NCI-H345 treated with DMSO at 0.1 percent for 48 hours (cell line): ENCODE data around the gene UGDH.
"Not testable (repeated sequence)": the region's sequence is repeated elsewhere in the genome, so short reads cannot be mapped to it uniquely, and the experiment has no call there.

Source experiments
- DNase-seq: peaks from one replicate; lab custom pipeline; 2025; ENCODE audit not compliant: unreplicated experiment; lab: John Stamatoyannopoulos, UW

UGDH gene

GRCh38 chr4:39495446-39496213 is 31.6 kb downstream of the UGDH start:
- DNase-seq: no peak

DNA sequence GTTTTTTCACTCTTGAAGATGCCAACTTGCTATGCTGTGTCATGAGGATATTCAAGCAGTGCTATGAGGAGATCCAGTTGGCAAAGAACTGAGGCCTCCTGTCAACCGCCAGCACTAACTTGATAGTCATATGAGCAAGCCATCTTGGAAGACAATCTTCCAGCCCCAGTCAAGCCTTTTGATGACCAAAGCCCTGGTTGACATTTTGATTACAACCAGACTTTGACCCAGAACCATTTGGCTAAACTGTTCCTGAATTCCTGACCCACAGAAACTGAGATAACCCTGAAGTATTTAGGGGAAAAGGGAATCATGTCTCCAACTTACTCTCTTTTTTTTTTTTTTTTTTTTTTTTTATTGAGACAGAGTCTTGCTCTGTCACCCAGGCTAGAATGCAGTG is 32.9 kb downstream of the UGDH start:
- no peak for DNase-seq

DNA sequence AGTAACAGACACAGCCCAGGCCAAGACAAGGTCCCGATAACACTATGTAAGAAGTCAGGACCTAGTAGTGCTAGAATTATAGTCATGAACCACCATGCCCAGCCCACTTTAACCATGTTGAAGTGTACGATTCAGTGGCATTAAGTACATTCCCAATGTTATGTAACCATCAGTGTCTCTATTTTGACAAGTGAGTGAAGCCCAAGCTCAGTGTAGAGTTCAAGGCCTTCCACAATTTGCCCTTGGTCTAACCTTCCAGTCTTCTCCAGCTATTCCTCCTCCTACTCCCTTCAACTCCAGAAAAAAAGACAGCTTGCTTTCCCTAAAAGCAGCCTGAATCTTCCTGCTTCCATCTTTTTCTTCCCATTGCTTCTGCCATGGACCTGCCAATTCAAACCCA is 36.9 kb downstream of the UGDH start:
- DNase-seq: no peak

DNA sequence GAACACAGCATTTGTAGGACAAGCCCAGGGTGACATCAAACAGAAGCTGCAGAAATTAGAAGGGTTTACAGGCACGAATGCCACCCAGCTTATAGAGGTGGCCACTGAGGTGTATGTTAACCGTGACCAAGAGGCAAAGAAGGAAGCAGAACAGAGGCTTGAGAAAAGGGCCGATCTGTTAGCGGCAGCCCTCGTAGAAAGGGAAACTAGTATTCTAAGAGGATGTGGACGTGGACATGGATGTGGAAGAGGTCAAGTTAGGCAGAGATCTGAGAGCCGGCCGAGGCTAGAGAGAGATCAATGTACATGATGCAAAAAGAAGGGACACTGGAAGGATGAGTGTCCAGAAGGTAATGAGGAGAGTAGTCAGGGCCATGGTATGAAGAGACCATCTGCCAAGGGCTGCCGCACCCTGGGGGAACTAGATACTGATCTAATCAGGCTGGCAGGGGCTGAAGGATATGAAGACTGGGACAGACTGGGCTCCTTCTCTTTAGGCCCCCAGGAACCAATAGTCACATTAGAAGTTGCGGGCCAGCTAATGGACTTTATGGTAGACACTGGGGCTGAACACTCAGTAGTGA is 40.9 kb downstream of the UGDH start:
- no peak for DNase-seq

DNA sequence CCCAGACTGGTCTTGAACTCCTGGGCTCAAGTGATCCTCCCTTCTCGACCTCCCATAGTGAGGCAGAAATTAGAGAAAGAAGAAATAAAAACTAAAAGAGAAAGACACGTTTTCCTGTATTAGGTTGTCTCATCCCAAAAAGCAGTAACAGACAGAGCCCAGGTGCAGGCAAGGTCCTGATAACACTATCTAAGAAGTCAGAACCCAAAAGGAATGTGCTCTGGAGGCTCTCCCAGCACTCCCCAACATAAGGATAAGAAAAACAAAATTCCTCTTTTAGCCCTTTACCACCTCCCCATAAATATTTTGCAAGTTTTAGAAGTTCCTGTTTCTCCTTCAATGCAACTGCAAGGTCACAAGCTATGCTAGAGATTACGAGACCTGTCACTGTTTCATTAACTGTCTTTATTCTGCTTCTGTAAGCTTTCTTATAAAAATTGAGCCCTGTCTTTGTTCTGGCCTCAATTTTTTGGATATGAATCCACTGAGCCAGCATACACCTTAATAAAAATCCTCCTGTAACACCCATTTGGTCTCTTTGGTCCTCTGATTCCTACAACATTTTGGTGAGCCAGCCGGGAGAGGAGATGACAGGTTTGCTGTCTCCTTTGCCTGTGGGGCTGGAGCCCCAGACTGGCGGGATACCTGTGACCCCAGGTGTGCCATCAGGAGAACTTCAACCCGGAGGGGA is 42.5 kb downstream of the UGDH start:
- DNase-seq: no peak

- DNase-seq: no peak
Measured at GRCh38 chr4:39480902-39481695, 46.1 kb downstream of the UGDH start.

DNA sequence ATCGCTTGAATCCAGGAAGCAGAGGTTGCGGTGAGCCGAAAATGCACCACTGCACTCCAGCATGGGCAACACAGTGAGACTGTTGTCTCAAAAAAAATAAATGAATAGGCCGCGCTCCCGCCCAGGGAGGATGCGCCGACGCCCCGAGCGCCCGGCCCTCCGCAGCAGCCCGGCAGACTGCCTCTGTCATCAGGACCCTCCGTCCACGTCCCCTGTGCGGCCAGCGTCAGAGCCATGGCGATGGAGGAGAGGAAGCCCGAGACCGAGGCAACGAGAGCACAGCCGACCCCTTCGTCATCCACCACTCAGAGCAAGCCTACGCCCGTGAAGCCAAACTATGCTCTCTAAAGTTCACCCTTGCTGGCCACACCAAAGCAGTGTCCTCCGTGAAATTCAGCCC is 47.0 kb downstream of the UGDH start:
- DNase-seq: no peak

GRCh38 chr4:39476187-39476895 is 50.9 kb downstream of the UGDH start:
- DNase-seq: no peak

DNA sequence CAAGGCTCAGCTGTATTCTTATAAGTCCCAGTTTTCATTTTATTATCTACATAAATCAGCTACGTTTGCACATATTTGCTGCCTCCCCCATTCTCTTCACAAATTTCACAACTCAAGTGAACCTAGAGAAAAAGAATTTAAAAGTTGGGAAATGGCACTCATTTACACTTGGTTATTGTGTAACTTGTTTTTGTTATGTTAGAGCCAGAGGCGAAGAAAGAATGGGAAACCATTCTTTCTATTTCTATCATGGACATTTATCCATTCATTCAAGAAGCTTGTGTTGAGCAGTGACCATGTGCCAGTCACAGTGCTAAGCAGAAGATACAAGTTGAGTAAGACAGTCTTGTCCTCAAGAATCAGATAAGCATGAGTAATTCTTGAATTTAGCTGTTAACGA is 54.8 kb downstream of the UGDH start:
- DNase-seq: no peak

GRCh38 chr4:39470402-39470801 is 56.8 kb downstream of the UGDH start:
- no peak for DNase-seq

- DNase-seq: peak; percentile 3
Measured at GRCh38 chr4:39469429-39470077, 57.7 kb downstream of the UGDH start.

DNA sequence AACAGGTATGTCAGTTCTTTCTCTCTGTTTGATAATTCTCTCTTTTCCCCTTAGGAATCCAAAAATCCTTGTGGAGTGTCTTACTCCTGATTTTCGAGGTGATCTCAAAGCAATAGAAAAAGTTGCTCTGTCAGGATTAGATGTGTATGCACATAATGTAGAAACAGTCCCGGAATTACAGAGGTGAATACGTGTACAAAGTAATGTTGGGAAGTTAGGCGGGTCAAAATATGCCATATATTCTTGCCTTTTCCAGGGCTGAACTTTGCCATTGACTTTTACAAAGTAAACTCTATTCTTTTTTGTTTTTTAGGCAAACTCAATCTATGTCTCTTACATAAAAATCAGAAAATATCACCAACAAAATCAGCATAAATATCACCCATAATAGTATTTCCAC is 59.8 kb downstream of the UGDH start:
- no peak for DNase-seq

DNA sequence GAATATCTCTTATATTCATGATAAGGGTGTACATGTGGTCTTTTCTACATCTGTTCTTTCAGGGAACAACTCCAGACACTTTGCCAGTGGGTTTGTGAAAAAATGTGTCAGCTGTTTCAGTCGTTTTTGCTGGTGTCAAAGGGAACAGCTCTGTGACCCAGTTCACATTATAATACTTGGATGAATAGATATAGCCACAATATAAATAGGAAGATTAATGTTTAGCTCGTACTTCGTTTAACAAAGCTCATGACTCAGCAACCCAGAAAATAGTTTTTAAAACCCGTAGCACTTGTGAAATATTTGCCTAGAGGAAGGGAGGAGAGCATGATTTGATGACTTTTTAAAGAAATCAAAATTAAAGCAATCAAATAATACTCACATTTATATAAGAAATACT is 60.5 kb downstream of the UGDH start:
- DNase-seq: no peak

- DNase-seq: no peak
Measured at GRCh38 chr4:39464886-39465501, 62.2 kb downstream of the UGDH start.

DNA sequence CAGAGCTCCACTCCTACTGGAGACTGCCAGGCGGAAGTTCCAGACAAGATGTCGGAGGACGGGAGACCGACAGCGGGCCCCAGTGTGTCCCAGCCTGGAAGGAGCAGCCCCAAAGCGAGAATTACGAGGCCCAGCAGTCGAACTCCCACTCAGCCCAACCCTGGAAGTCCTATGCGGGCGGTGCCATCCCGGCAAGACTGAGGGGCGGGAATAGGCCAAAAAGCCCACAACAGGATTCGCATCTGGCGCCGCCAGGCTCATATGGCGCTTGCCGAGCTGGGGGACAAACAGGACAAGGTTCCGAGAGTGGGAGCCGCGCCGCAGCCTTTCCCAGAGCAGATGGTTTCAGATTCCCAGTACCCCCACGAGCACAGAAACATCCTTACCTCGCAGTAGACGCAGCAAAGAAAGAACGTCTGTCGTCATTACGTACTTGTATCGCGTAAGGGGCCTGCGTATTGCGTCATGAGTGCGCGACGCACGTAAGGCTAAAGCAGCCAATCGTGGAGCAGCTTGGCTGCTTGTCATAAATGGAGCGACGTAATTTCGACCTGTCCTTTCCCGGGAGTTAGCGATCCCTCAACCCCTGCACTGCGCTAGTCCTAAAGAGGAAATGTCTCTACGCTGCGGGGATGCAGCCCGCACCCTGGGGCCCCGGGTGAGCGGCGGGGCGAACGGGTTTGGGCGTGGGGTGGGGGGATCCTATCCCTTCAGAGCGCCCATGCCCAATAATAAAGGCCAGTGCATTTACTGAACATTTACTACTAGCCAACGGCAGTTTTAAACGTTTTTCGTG is 68.5 kb downstream of the UGDH start, which contains the start of the genes LIAS and RPL9:
Gene LIAS, plus strand, starts transcription at position 552 of the 796 bp plus-strand sequence. Its CDS starts 62 bp downstream, at position 614.
Gene RPL9, minus strand, starts transcription at position 418 of the 796 bp plus-strand sequence. CDS start 483 bp downstream, outside the sequence.
- DNase-seq: peak; percentile 81

DNA sequence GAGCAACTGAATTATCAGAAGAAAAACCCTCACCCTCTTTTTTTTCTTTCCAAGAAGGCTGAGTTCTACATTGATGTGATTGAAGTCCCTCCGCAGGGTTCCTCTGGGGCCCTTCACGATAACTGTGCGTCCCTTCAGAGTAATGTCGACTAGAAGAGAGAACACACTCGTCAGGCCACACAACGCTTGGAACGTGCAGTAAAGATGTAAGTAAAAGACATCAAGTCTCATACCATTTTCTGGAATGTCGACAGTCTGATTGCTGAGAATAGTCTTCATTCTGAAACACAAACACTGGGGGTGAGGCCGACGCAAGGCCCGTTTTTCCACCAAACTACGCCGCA is 69.1 kb downstream of the UGDH start:
- DNase-seq: not testable (repeated sequence)

DNA sequence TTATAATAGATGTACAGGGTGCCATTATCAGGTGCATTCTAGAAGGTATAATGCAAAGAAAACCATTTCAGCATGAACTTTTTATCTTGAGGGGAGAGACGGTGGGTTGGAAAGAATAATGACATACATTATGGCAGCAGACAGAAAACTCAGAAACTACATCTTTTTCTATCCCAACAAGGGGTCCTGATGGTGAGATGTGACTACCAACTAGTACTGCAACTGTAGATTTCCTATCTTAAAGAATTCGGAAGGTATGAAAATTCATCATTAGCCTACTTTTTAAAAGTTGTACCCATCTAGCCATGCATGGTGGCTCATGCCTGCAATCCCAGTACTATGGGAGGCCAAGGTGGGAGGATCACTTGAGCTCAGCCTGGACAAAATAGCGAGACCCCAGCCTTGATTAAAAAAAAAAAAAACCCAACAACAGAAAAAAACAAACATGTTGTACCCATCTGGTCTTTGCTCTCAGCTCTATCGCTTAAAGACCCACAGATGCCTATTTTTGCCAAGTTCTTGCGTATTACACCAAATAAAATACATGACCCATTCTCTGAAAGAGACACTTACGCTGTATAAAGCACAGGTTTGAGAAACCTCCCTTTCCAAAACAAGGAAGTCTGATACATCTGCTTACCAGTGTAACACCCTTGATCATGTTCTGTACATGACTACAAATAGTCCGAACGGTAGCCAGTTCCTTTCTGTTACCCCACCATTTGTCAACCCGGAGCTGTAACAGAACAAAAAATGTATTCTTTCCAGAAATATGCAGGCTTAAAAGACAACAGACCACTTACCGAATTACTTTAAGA is 70.1 kb downstream of the UGDH start:
- DNase-seq: no peak

DNA sequence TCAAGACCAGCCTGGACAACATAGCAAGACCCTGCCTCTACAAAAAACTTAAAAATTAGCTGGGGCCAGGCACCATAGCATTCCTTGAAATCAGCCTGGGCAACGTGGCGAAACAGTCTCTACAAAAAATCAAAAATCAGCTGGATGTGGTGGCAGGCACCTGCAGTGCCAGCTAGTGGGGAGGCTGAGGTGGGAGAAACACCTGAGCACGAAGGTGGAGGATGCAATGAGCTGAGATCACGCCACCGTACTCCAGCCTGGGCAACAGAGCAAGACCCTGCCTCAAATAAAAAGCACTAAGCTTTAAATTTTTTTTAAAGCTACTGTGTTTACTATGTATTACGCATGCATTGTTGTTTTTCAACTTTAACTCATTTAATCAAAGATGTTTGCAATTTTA is 71.8 kb downstream of the UGDH start:
- DNase-seq: no peak
